GM18870 (cell line): Measurements from ENCODE around the gene EMSY.
"Not testable (repeated sequence)": the region's sequence is repeated elsewhere in the genome, so short reads cannot be mapped to it uniquely, and the experiment has no call there.

Source experiments
- ATAC-seq: cut with Tn5 transposase; IDR thresholded peaks from one replicate; pipeline ENCODE4 v1.9.1; 2021; ENCODE audit warnings: moderate library complexity; ENCODE audit not compliant: unreplicated experiment

EMSY gene

GRCh38 chr11:76591416-76591815 lies 146.6 kb downstream of the EMSY start:
- ATAC-seq, result no peak

GRCh38 chr11:76592025-76592914 lies 147.5 kb downstream of the EMSY start:
- ATAC-seq, result no peak

GRCh38 chr11:76592961-76593360 lies 148.1 kb downstream of the EMSY start:
- no peak for ATAC-seq

- ATAC-seq, result not testable (repeated sequence)
These were observed 150.3 kb downstream of the EMSY start for GRCh38 chr11:76595091-76595490.

- no peak for ATAC-seq
These were observed 151.8 kb downstream of the EMSY start for GRCh38 chr11:76596652-76597051.

- ATAC-seq, result no peak
These were observed 153.0 kb downstream of the EMSY start for GRCh38 chr11:76597533-76598425.

GRCh38 chr11:76598426-76598839 lies 153.6 kb downstream of the EMSY start:
- no peak for ATAC-seq

- no peak for ATAC-seq
These were observed 154.5 kb downstream of the EMSY start for GRCh38 chr11:76599041-76600013.

GRCh38 chr11:76600124-76600655 lies 155.4 kb downstream of the EMSY start:
- no peak for ATAC-seq

GRCh38 chr11:76601272-76601671 lies 156.5 kb downstream of the EMSY start:
- no peak for ATAC-seq

- no peak for ATAC-seq
These were observed 156.9 kb downstream of the EMSY start for GRCh38 chr11:76601724-76602123.

- no peak for ATAC-seq
These were observed 157.6 kb downstream of the EMSY start for GRCh38 chr11:76602431-76602861.
